Spleen (tissue), 7 donors: ENCODE results near the gene HSD11B1L.

Source experiments
- POLR2A ChIP-seq, 3 donors: fragments of 450-650 bp; IDR thresholded peaks; one replicate each; pipeline ENCODE4 v1.5.1; 2017; ENCODE audit warnings: antibody characterized with exemption in 3 of 3, mild to moderate bottlenecking in 1 of 3
- POLR2AphosphoS5 ChIP-seq, 3 donors: sonication (generic); formaldehyde crosslinking; IDR thresholded peaks; one replicate each; pipeline ENCODE4 v1.5.1; 2017; ENCODE audit warnings: antibody characterized with exemption in 3 of 3
- TF ChIP-seq, protein P1 (sequence below), 11 experiments: fragments of 200-600 bp in 7 of 11; fragments of 450-650 bp in 4 of 11; sonication (generic) in 4 of 11; IDR thresholded peaks in 8 of 11; conservative IDR thresholded peaks in 3 of 11; 1 replicate in 7 of 11; 2 replicates in 4 of 11; pipeline versions ENCODE4 v1.4.0 to v1.8.0; 2016 to 2021; ENCODE audit warnings: antibody characterized with exemption in 11 of 11, inconsistent platforms in 4 of 11, mild to moderate bottlenecking in 1 of 11
- donor health status: DM: no; HTN: no; CAD: no; lungs with moderate emphysema.
- donor health status: DM: no; HTN: no; CAD: no.
- donor health status: DM: no; HTN: no; CAD: no.

DNA sequence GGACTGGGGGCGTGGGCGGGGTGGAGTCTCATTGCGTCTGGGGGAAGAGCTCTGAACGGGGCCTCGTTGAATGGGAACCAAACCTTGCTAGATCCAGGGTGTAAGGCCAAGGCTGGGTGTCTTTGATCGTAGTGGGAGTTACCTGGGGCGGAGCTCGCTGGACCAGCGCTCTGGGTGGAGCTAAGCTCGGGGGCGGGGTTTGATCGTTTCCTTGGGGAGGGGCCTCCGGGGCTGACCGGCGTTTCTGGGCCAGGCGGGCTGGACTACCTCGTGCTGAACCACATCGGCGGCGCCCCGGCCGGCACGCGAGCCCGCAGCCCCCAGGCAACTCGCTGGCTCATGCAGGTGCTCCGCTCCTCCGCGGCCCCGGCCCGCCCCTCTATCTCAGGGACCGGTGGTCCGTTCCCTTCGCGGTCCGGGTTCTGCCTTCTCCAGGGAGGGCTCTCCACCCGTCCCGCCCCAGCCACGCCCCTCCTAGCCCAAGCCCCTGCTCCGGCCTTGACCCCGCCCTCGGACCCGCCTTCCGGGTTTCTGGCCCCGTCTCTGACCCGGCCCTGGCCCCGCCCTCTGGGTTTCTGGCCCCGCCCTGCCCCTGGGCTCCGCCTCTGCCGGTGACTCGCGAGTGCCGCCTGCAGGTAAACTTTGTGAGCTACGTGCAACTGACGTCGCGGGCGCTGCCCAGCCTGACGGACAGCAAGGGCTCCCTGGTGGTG lies 6.0 kb downstream of the HSD11B1L start:
- TF ChIP-seq, protein P1, sequence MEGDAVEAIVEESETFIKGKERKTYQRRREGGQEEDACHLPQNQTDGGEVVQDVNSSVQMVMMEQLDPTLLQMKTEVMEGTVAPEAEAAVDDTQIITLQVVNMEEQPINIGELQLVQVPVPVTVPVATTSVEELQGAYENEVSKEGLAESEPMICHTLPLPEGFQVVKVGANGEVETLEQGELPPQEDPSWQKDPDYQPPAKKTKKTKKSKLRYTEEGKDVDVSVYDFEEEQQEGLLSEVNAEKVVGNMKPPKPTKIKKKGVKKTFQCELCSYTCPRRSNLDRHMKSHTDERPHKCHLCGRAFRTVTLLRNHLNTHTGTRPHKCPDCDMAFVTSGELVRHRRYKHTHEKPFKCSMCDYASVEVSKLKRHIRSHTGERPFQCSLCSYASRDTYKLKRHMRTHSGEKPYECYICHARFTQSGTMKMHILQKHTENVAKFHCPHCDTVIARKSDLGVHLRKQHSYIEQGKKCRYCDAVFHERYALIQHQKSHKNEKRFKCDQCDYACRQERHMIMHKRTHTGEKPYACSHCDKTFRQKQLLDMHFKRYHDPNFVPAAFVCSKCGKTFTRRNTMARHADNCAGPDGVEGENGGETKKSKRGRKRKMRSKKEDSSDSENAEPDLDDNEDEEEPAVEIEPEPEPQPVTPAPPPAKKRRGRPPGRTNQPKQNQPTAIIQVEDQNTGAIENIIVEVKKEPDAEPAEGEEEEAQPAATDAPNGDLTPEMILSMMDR (IDR thresholded peaks at IDR 0.05 in 8 of 11, conservative IDR thresholded peaks at IDR 0.05 in 3 of 11): peak; percentile 72 to 94 (median 85)
- TF ChIP-seq POLR2A (IDR thresholded peaks at IDR 0.05) (peak in 1 of 3 donors; percentile 25), POLR2AphosphoS5 (IDR thresholded peaks at IDR 0.05) (peak; percentile 9 to 81 (median 69))
